B cell (primary cell): Measurements from ENCODE around the gene NLRP1. TPM values are rescaled to one million over a fixed set of nuclear protein-coding genes. Genes with fewer than 3 reads are reported as not detected.

Source experiments
- ATAC-seq: fragments of 200-7000 bp; cut with Tn5 transposase; one replicate; pipeline ENCODE4 v1.10.0; 2021; ENCODE audit warnings: low read depth, mild to moderate bottlenecking, moderate number of reproducible peaks, moderate library complexity
- CTCF ChIA-PET: fragments of 350-600 bp; sonication (Branson Sonifier 250); formaldehyde crosslinking; loops from one replicate; lab custom pipeline; 2021; ENCODE audit warnings: antibody characterized with exemption, inconsistent platforms; lab: Charles Lee
- POLR2A ChIA-PET: fragments of 350-600 bp; sonication (Branson Sonifier 250); formaldehyde crosslinking; loops from one replicate; lab custom pipeline; 2021; ENCODE audit warnings: antibody characterized with exemption; lab: Charles Lee
- DNase-seq: peaks from one replicate; pipeline ENCODE4 v3.0.0; 2013
- H2AFZ ChIP-seq: 2 replicates; pipeline ENCODE4 v1.6.1; 2012; ENCODE audit warnings: mild to moderate bottlenecking, low read depth, low read length; ENCODE audit not compliant: insufficient read depth, poor library complexity, severe bottlenecking
- H3K27ac ChIP-seq, 2 donors: 1 replicate in 1 of 2; 2 replicates in 1 of 2; pipeline ENCODE4 v1.5.1; 2012 to 2013; ENCODE audit warnings: low read length in 2 of 2, mild to moderate bottlenecking in 2 of 2, moderate library complexity in 1 of 2
- H3K27me3 ChIP-seq, 4 experiments: fragments of 200-600 bp in 1 of 4; sonication (generic) in 1 of 4; replicated peaks in 1 of 4; 1 replicate in 2 of 4; 2 replicates in 2 of 4; pipeline versions ENCODE4 v1.6.1 to v1.7.0; 2013 to 2016; ENCODE audit warnings: low read length in 3 of 4, mild to moderate bottlenecking in 2 of 4, mixed read lengths in 1 of 4, moderate library complexity in 1 of 4; ENCODE audit not compliant: insufficient read depth in 4 of 4, control insufficient read depth in 3 of 4; ENCODE audit errors: control extremely low read depth in 1 of 4
- H3K36me3 ChIP-seq, 2 experiments: replicated peaks in 1 of 2; 1 replicate in 1 of 2; 2 replicates in 1 of 2; pipeline versions ENCODE4 v1.6.1 to v1.7.1; 2013; ENCODE audit warnings: low read length in 1 of 2; ENCODE audit not compliant: insufficient read depth in 2 of 2, control insufficient read depth in 1 of 2; ENCODE audit errors: control extremely low read depth in 1 of 2, extremely low read depth in 1 of 2
- H3K4me1 ChIP-seq, 2 donors: fragments of 200-600 bp in 1 of 2; sonication (generic) in 1 of 2; 1 replicate in 1 of 2; 2 replicates in 1 of 2; pipeline versions ENCODE4 v1.5.1 to v1.6.1; 2013 to 2017; ENCODE audit warnings: low read length in 2 of 2; ENCODE audit not compliant: control insufficient read depth in 2 of 2, insufficient read depth in 2 of 2
- H3K4me2 ChIP-seq: replicated peaks from 2 replicates; pipeline ENCODE3; 2012; ENCODE audit warnings: mild to moderate bottlenecking, low read depth, low read length; ENCODE audit not compliant: poor library complexity, severe bottlenecking
- H3K4me3 ChIP-seq, 5 experiments: fragments of 200-600 bp in 1 of 5; sonication (generic) in 1 of 5; 1 replicate in 3 of 5; 2 replicates in 2 of 5; pipeline versions ENCODE4 v1.5.1 to v1.7.0; 2011 to 2016; ENCODE audit warnings: low read length in 4 of 5, mild to moderate bottlenecking in 4 of 5, low read depth in 2 of 5, control low read depth in 1 of 5, moderate library complexity in 1 of 5; ENCODE audit not compliant: insufficient read depth in 1 of 5; ENCODE audit errors: control extremely low read depth in 1 of 5, extremely low read depth in 1 of 5
- H3K79me2 ChIP-seq: fragments of 200-600 bp; sonication (generic); one replicate; pipeline ENCODE4 v1.6.0; 2016; ENCODE audit warnings: low read length; ENCODE audit not compliant: control insufficient read depth, insufficient read depth
- H3K9ac ChIP-seq: fragments of 200-600 bp; sonication (generic); 2 replicates; pipeline ENCODE4 v1.6.1; 2017; ENCODE audit warnings: mild to moderate bottlenecking, low read length, moderate library complexity
- H3K9me3 ChIP-seq, 3 donors: one replicate each; pipeline versions ENCODE4 v1.6.1 to v1.7.1; 2013; ENCODE audit warnings: low read length in 2 of 3; ENCODE audit not compliant: control insufficient read depth in 2 of 3, insufficient read depth in 1 of 3; ENCODE audit errors: control extremely low read depth in 1 of 3
- H4K20me1 ChIP-seq: 2 replicates; pipeline ENCODE4 v1.6.0; 2012; ENCODE audit warnings: mild to moderate bottlenecking, low read length; ENCODE audit not compliant: insufficient read depth, control insufficient read depth, poor library complexity, severe bottlenecking
- H3K27ac Mint-ChIP-seq: one replicate; pipeline ENCODE4 v1.8.0; 2021; ENCODE audit warnings: mixed read lengths
- H3K27me3 Mint-ChIP-seq: one replicate; pipeline ENCODE4 v1.8.0; 2021; ENCODE audit warnings: mixed read lengths
- H3K4me1 Mint-ChIP-seq: one replicate; pipeline ENCODE4 v1.8.0; 2021; ENCODE audit warnings: mixed read lengths
- H3K4me3 Mint-ChIP-seq: one replicate; pipeline ENCODE4 v1.8.0; 2021; ENCODE audit warnings: mixed read lengths
- H3K9me3 Mint-ChIP-seq: one replicate; pipeline ENCODE4 v1.8.0; 2022; ENCODE audit warnings: mixed read lengths; ENCODE audit not compliant: insufficient read depth
- CTCF ChIP-seq: fragments of 200-600 bp; IDR thresholded peaks from one replicate; pipeline ENCODE4 v1.8.0; 2022; ENCODE audit warnings: antibody characterized with exemption, mild to moderate bottlenecking
- EZH2 ChIP-seq: IDR thresholded peaks from 2 replicates; pipeline ENCODE4 v1.6.1; 2012; ENCODE audit warnings: borderline replicate concordance, low read depth, mild to moderate bottlenecking, moderate library complexity, low read length; ENCODE audit not compliant: insufficient read depth, poor library complexity, severe bottlenecking
- WGBS: methylation state at CpG from one replicate; pipeline ENCODE4 v1.1.5; 2013; ENCODE audit warnings: missing lambda C conversion rate; ENCODE audit not compliant: insufficient coverage; 5-methylcytosine and 5-hydroxymethylcytosine counted together
- intact Hi-C: fragments of 100-400 bp; cut with micrococcal nuclease; formaldehyde crosslinking; loops from one replicate; pipeline ENCODE4 v1.10.0; 2022
- polyA plus RNA-seq: library from polyadenylated mRNA; depleted of rRNA; stranded (reverse); fragments of >200 nt; gene quantifications from 2 replicates; pipeline ENCODE4 v1.2.3, GENCODE V29; 2012
- total RNA-seq, 2 donors: library from RNA; stranded (reverse); fragments of 120-200 nt in 1 of 2; gene quantifications; 1 replicate in 1 of 2; 2 replicates in 1 of 2; pipeline versions ENCODE4 v1.2.3 to v1.2.4, GENCODE V29; 2013 to 2022

The NLRP1 gene
- total and polyA plus RNA-seq, 2 donors (not counting 1 experiment from before 2014, with no cell fraction given) = 141 to 189 TPM

- intact Hi-C loops = no loop called here
- CTCF ChIA-PET = no interaction called here
- no peaks in the 10 kb centered on the region for H3K27me3 ChIP-seq
- TF ChIP-seq EZH2 = no peak
- no peak for TF ChIP-seq CTCF
- H3K79me2 ChIP-seq = peaks cover 36% of the 10 kb centered on the region
- no peak overlapping the region for H3K4me2 ChIP-seq
- H3K36me3 ChIP-seq = peaks cover 9 to 47% of the 10 kb centered on the region in 2 experiments
- WGBS = no CpG with 5 or more reads among the region's 1 CpG
- DNase-seq (no peak), ATAC-seq (no peak)
- no peak overlapping the region for H3K9ac ChIP-seq
- H3K4me1 ChIP-seq = no peaks in the 10 kb centered on the region
- no peak overlapping the region for H3K27ac ChIP-seq
- Mint-ChIP-seq H3K27ac (no peak overlapping the region), H3K27me3 (no peaks in the 10 kb centered on the region), H3K4me1 (peaks cover 23% of the 10 kb centered on the region), H3K9me3 (no peaks in the 10 kb centered on the region), H3K4me3 (no peak overlapping the region)
- H3K9me3 ChIP-seq = peaks cover 0 to 14% (median 0%) of the 10 kb centered on the region in 3 donors
- POLR2A ChIA-PET = no interaction called here
- no peak overlapping the region for H2AFZ ChIP-seq
- H3K4me3 ChIP-seq = no peak overlapping the region
- peaks cover 23% of the 10 kb centered on the region for H4K20me1 ChIP-seq
Observed at GRCh38 chr17:5571281-5571680, 13.0 kb downstream of the NLRP1 start.

GRCh38 chr17:5565808-5566207 is 18.5 kb downstream of the NLRP1 start:
- ChIA-PET CTCF (interaction anchor here (1.4 kb wide), 1 partner anchor 22 kb away, joined by 5 read pairs; no protein-coding TSS in a partner anchor), POLR2A (no interaction called here)
- no peaks in the 10 kb centered on the region for H3K9me3 ChIP-seq
- H3K4me3 ChIP-seq = no peak overlapping the region
- no CpG with 5 or more reads among the region's 2 CpGs for WGBS
- DNase-seq (no peak), ATAC-seq (no peak)
- H2AFZ ChIP-seq = no peak overlapping the region
- Mint-ChIP-seq H3K27ac (no peak overlapping the region), H3K4me3 (no peak overlapping the region), H3K9me3 (no peaks in the 10 kb centered on the region), H3K27me3 (no peaks in the 10 kb centered on the region), H3K4me1 (peaks cover 5% of the 10 kb centered on the region)
- TF ChIP-seq CTCF = no peak
- TF ChIP-seq EZH2 = no peak
- H3K9ac ChIP-seq = no peak overlapping the region
- peaks cover 8 to 33% of the 10 kb centered on the region in 2 experiments for H3K36me3 ChIP-seq
- no peak overlapping the region for H3K27ac ChIP-seq
- peaks cover 12% of the 10 kb centered on the region for H3K79me2 ChIP-seq
- H3K4me2 ChIP-seq = no peak overlapping the region
- intact Hi-C loops = no loop called here
- peaks cover 35% of the 10 kb centered on the region for H4K20me1 ChIP-seq
- no peaks in the 10 kb centered on the region for H3K27me3 ChIP-seq
- no peaks in the 10 kb centered on the region for H3K4me1 ChIP-seq
